Neural cell (in vitro differentiated cells): ENCODE results near the gene ARHGEF25. TPM values are rescaled to one million over a fixed set of nuclear protein-coding genes. Genes with fewer than 3 reads are reported as not detected.
A peak's percentile ranks its signal among the peaks of the same experiment; 100 is the strongest.

Experiments used
- H2AFZ ChIP-seq: fragments of 200-600, 300-800 bp; sonication (generic), shearing (Covaris generic); 2 replicates; pipeline ENCODE4 v1.6.0; 2014; ENCODE audit warnings: low read depth, mild to moderate bottlenecking, antibody characterized with exemption, low read length, moderate library complexity
- H3F3A ChIP-seq: fragments of 200-600 bp; shearing (Covaris generic); 2 replicates; pipeline ENCODE4 v1.6.1; 2016; ENCODE audit warnings: mild to moderate bottlenecking, moderate library complexity, mixed read lengths, antibody characterized with exemption, low read length; ENCODE audit not compliant: insufficient read depth, poor library complexity, severe bottlenecking
- H3K27ac ChIP-seq: fragments of 200-600, 300-800 bp; sonication (generic), shearing (Covaris generic); 2 replicates; pipeline ENCODE4 v1.5.1; 2014; ENCODE audit warnings: mild to moderate bottlenecking, low read length, moderate library complexity
- H3K27me3 ChIP-seq: fragments of 300-800, 200-600 bp; sonication (generic), shearing (Covaris generic); 2 replicates; pipeline ENCODE4 v1.6.0; 2014; ENCODE audit warnings: mild to moderate bottlenecking, low read depth, low read length, moderate library complexity; ENCODE audit not compliant: insufficient read depth
- H3K36me3 ChIP-seq: fragments of 300-800, 200-600 bp; sonication (generic), shearing (Covaris generic); 2 replicates; pipeline ENCODE4 v1.5.1; 2014; ENCODE audit warnings: mild to moderate bottlenecking, antibody characterized with exemption, low read length, moderate library complexity; ENCODE audit not compliant: insufficient read depth
- H3K4me2 ChIP-seq: fragments of 300-800, 200-600 bp; sonication (generic), shearing (Covaris generic); 2 replicates; pipeline ENCODE4 v1.6.0; 2014; ENCODE audit warnings: mild to moderate bottlenecking, low read length
- H3K4me3 ChIP-seq: fragments of 300-800, 200-600 bp; sonication (generic), shearing (Covaris generic); 2 replicates; pipeline ENCODE4 v1.5.1; 2014; ENCODE audit warnings: mild to moderate bottlenecking, low read length, moderate library complexity
- H3K79me2 ChIP-seq: fragments of 200-600 bp; shearing (Covaris generic); replicated peaks from 2 replicates; pipeline ENCODE4 v1.6.0; 2014; ENCODE audit warnings: mild to moderate bottlenecking, low read length, moderate library complexity; ENCODE audit not compliant: insufficient read depth
- H3K9ac ChIP-seq: fragments of 300-800, 200-600 bp; sonication (generic), shearing (Covaris generic); 2 replicates; pipeline ENCODE4 v1.6.1; 2016; ENCODE audit warnings: mild to moderate bottlenecking, low read length, mixed read lengths
- H3K9me2 ChIP-seq: fragments of 200-600 bp; shearing (Covaris generic); 2 replicates; pipeline ENCODE4 v1.6.1; 2016; ENCODE audit warnings: mild to moderate bottlenecking, low read length, mixed read lengths; ENCODE audit not compliant: insufficient read depth
- H3K9me3 ChIP-seq: fragments of 200-600, 300-800 bp; sonication (generic), shearing (Covaris generic); 2 replicates; pipeline ENCODE4 v1.6.1; 2016; ENCODE audit warnings: mild to moderate bottlenecking, mixed run types, low read length, moderate library complexity, mixed read lengths
- H4K20me1 ChIP-seq: fragments of 200-600 bp; shearing (Covaris generic); 2 replicates; pipeline ENCODE4 v1.6.1; 2016; ENCODE audit warnings: mild to moderate bottlenecking, mixed run types; ENCODE audit not compliant: insufficient read depth
- EP300 ChIP-seq: fragments of 450-650 bp; conservative IDR thresholded peaks from 2 replicates; pipeline ENCODE4 v1.6.1; 2014; ENCODE audit warnings: antibody characterized with exemption, mild to moderate bottlenecking, moderate library complexity; ENCODE audit not compliant: poor library complexity, severe bottlenecking
- EZH2 ChIP-seq: fragments of 200-600, 300-800 bp; shearing (Covaris generic), sonication (generic); IDR thresholded peaks from 2 replicates; pipeline ENCODE4 v1.6.1; 2014; ENCODE audit warnings: antibody characterized with exemption, low read length, borderline replicate concordance, mild to moderate bottlenecking; ENCODE audit not compliant: insufficient read depth, poor library complexity, severe bottlenecking
- MXI1 ChIP-seq: fragments of 450-650 bp; conservative IDR thresholded peaks from 2 replicates; pipeline ENCODE4 v1.6.1; 2014; ENCODE audit warnings: antibody characterized with exemption, mild to moderate bottlenecking; ENCODE audit not compliant: poor library complexity, severe bottlenecking
- POLR2AphosphoS5 ChIP-seq: IDR thresholded peaks from 2 replicates; pipeline ENCODE4 v1.6.1; 2012
- RAD21 ChIP-seq: fragments of 450-650 bp; conservative IDR thresholded peaks from 2 replicates; pipeline ENCODE4 v1.6.1; 2014; ENCODE audit warnings: antibody characterized with exemption, mild to moderate bottlenecking, moderate library complexity
- SMC3 ChIP-seq: fragments of 450-650 bp; conservative IDR thresholded peaks from 2 replicates; pipeline ENCODE4 v1.6.1; 2014; ENCODE audit warnings: antibody characterized with exemption, mild to moderate bottlenecking, moderate library complexity; ENCODE audit not compliant: poor library complexity
- TAF1 ChIP-seq: IDR thresholded peaks from 2 replicates; pipeline ENCODE4 v1.6.1; 2012; ENCODE audit warnings: low read depth
- polyA plus RNA-seq: library from polyadenylated mRNA; depleted of rRNA; stranded (reverse); fragments of >200 nt; gene quantifications from 2 replicates; pipeline ENCODE4 v1.2.3, GENCODE V29; 2014
- TF ChIP-seq, protein P1 (sequence below): IDR thresholded peaks from 2 replicates; pipeline ENCODE4 v1.6.1; 2012; ENCODE audit warnings: borderline replicate concordance
- TF ChIP-seq, protein P2 (sequence below): fragments of 450-650 bp; IDR thresholded peaks from 2 replicates; pipeline ENCODE4 v1.5.1; 2014; ENCODE audit warnings: antibody characterized with exemption, mild to moderate bottlenecking, moderate library complexity; ENCODE audit not compliant: poor library complexity, severe bottlenecking

ARHGEF25 gene
- polyA plus RNA-seq, 1 donor from 2014 or later, result 12.9 TPM

DNA sequence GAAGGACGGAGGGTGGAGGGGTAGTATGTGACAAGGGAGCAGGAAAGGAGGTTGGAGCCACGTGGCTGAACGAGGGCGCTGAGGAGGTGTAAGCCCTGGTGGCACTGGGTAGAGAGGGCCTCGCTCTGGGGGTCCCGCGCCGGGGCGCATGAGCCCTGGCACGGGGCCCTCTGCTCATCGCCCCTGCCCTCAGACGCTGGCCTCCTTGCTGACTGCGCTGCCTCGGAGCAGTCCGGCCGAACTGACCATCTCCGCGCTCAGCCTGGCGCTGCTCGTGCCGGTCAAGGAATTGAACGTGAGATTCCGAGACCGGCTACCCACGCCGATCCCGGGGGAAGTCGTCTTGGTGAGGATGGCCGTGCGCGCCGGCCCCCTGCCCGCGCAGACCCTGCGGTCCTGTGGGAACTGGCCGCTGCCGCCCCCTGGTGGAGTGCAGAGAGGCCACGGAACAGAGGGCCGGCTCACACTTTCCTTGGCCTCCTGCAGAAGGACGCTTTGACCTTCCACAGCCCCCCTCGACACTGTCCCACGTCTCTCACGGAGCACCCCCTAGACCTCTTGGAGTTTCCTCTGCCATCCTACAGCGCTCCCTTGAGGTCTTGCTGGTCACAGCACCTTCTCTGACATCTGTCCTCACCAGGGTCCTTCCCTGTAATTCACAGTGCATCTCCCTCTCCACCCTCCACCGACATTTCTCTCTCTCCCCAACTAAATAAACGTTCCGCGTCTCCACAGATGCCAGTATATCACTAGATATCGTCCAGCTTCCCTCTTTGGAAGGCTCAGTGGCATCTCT lies 10.5 kb downstream of the ARHGEF25 start:
- Histone ChIP-seq H2AFZ (no peak overlapping the region), H3K4me3 (peak overlapping the region; percentile 63), H3K27me3 (peaks cover 73% of the 10 kb centered on the region)

DNA sequence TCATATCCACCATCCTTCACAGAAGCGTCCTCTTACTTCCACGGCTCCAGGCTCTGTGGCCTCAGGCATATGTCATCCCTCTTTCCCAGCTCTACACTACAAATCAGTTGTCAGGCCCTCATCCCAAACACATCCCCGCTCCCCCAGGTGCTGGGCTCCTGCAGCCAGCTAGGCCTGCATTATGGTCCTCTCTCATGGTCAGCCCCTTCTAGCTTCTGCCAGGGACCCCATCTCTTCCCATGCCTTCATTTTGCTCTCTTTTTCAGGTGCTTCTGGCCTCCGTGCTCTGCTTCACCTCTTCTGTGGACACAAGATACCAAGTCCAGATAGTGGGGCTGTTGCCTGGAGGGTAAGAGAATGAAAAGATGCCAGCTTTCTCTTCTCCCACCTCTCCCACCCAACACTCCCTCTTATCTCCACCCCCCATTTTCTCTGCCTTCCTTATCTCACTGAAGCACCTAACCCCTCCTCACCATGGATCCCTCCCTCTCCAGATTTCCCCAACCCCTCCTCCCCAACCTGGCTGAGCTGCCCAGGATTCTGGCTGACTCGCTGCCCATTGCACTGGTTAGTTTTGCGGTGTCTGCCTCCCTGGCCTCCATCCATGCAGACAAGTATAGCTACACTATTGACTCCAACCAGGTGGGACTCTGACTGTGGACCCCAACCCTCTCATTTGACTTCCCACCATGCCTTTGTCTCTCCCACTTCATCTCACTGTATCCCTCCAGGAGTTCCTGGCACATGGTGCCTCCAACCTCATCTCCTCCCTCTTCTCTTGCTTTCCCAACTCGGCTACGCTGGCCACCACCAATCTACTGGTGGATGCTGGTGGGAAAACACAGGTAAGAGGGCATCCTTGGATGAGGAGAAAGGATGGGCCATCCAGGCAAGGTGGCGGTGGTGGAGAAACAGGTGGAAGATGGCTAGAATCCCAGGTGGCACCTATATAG lies 11.3 kb downstream of the ARHGEF25 start:
- H3K27me3 ChIP-seq, result peaks cover 80% of the 10 kb centered on the region
- TF ChIP-seq TAF1 (no peak), SMC3 (no peak), RAD21 (no peak), MXI1 (no peak), POLR2AphosphoS5 (no peak), EZH2 (no peak), EP300 (no peak)
- TF ChIP-seq, protein P1, sequence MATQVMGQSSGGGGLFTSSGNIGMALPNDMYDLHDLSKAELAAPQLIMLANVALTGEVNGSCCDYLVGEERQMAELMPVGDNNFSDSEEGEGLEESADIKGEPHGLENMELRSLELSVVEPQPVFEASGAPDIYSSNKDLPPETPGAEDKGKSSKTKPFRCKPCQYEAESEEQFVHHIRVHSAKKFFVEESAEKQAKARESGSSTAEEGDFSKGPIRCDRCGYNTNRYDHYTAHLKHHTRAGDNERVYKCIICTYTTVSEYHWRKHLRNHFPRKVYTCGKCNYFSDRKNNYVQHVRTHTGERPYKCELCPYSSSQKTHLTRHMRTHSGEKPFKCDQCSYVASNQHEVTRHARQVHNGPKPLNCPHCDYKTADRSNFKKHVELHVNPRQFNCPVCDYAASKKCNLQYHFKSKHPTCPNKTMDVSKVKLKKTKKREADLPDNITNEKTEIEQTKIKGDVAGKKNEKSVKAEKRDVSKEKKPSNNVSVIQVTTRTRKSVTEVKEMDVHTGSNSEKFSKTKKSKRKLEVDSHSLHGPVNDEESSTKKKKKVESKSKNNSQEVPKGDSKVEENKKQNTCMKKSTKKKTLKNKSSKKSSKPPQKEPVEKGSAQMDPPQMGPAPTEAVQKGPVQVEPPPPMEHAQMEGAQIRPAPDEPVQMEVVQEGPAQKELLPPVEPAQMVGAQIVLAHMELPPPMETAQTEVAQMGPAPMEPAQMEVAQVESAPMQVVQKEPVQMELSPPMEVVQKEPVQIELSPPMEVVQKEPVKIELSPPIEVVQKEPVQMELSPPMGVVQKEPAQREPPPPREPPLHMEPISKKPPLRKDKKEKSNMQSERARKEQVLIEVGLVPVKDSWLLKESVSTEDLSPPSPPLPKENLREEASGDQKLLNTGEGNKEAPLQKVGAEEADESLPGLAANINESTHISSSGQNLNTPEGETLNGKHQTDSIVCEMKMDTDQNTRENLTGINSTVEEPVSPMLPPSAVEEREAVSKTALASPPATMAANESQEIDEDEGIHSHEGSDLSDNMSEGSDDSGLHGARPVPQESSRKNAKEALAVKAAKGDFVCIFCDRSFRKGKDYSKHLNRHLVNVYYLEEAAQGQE, result no peak

More for the DNA sequence above, 10.5 kb downstream of the ARHGEF25 start:
- Histone ChIP-seq H3K4me2 (no peak overlapping the region), H3K79me2 (no peaks in the 10 kb centered on the region), H3K27ac (no peak overlapping the region), H3K9me2 (no peaks in the 10 kb centered on the region), H3K36me3 (no peaks in the 10 kb centered on the region), H3K9me3 (no peaks in the 10 kb centered on the region), H3F3A (no peaks in the 10 kb centered on the region), H4K20me1 (no peaks in the 10 kb centered on the region), H3K9ac (peak overlapping the region; percentile 19)
- no peak for TF ChIP-seq EP300
- peak; percentile 2 for TF ChIP-seq EZH2
- TF ChIP-seq, protein P2, sequence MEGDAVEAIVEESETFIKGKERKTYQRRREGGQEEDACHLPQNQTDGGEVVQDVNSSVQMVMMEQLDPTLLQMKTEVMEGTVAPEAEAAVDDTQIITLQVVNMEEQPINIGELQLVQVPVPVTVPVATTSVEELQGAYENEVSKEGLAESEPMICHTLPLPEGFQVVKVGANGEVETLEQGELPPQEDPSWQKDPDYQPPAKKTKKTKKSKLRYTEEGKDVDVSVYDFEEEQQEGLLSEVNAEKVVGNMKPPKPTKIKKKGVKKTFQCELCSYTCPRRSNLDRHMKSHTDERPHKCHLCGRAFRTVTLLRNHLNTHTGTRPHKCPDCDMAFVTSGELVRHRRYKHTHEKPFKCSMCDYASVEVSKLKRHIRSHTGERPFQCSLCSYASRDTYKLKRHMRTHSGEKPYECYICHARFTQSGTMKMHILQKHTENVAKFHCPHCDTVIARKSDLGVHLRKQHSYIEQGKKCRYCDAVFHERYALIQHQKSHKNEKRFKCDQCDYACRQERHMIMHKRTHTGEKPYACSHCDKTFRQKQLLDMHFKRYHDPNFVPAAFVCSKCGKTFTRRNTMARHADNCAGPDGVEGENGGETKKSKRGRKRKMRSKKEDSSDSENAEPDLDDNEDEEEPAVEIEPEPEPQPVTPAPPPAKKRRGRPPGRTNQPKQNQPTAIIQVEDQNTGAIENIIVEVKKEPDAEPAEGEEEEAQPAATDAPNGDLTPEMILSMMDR, result peak; percentile 91
- peak; percentile 83 for TF ChIP-seq SMC3
- TF ChIP-seq POLR2AphosphoS5, result peak; percentile 29
- TF ChIP-seq RAD21, result peak; percentile 74
- TF ChIP-seq, protein P1, result no peak
- TF ChIP-seq TAF1, result no peak
- peak; percentile 55 for TF ChIP-seq MXI1

More for the DNA sequence above, 11.3 kb downstream of the ARHGEF25 start:
- no peak overlapping the region for H3K27ac ChIP-seq
- no peaks in the 10 kb centered on the region for H3K36me3 ChIP-seq
- H2AFZ ChIP-seq, result no peak overlapping the region
- H3K79me2 ChIP-seq, result no peaks in the 10 kb centered on the region
- H3K9ac ChIP-seq, result no peak overlapping the region
- H3K9me3 ChIP-seq, result no peaks in the 10 kb centered on the region
- no peaks in the 10 kb centered on the region for H4K20me1 ChIP-seq
- no peaks in the 10 kb centered on the region for H3K9me2 ChIP-seq
- no peaks in the 10 kb centered on the region for H3F3A ChIP-seq
- no peak overlapping the region for H3K4me2 ChIP-seq
- no peak overlapping the region for H3K4me3 ChIP-seq
